ENCODE data around the gene MEOX1. TPM values are rescaled to one million over a fixed set of nuclear protein-coding genes. Genes with fewer than 3 reads are reported as not detected.

Gene MEOX1
- total RNA-seq, 1 donor, result 0.42 TPM

DNA sequence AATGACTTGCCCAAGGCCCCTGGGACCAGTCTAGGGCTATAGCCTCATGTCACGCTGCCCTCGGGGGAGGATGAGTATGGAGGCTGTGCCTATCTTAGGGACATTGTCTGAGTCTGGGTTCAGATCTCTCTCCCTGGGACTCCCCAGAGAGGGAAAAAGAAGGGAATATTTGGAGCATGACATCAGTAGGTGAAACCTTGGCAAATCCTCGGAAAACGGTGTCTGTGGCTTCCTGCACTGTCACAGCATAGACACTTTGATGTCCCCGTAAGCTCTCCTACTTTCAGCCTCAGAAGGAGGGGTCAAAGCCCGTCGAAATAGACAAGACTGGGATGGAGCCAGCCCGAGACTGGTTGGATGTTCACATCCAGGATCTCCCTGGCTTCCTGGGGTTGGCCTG, 11.3 kb downstream of the MEOX1 start:
- Histone ChIP-seq H3K4me1 (ENCODE audit: insufficient read depth, low read length) (peaks cover 29% of the 10 kb centered on the region), H3K4me3 (ENCODE audit: low read length) (no peak overlapping the region), H3K9me3 (ENCODE audit: low read depth, low read length) (no peaks in the 10 kb centered on the region)

DNA sequence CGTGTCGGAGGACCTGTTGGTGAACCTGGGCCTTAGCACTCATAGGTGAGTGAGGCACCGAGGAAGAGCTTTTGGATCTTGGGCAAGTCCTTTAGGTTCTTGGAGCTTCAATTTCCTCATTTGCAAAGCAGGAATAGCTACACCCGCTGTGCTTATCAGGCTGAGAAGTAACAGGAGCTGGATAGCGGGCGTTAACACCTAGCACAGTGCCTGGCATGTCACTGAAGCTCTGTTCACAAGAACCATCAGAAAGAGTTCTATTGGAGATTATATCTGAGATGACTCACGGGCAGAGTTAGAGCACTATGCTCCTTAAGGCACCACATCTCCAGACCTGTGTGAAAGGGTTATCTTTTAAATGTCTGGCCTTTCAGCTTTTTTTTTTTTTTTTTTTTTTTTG, 12.8 kb downstream of the MEOX1 start:
- Histone ChIP-seq H3K27me3 (ENCODE audit: insufficient read depth, low read length) (peaks cover 10% of the 10 kb centered on the region), H3K4me1 (ENCODE audit: insufficient read depth, low read length) (peaks cover 20% of the 10 kb centered on the region), H3K9me3 (ENCODE audit: low read depth, low read length) (no peaks in the 10 kb centered on the region), H3K4me3 (ENCODE audit: low read length) (no peak overlapping the region)

More for the DNA sequence above, 11.3 kb downstream of the MEOX1 start:
- H3K27me3 ChIP-seq (ENCODE audit: insufficient read depth, low read length), result peaks cover 8% of the 10 kb centered on the region

DNA sequence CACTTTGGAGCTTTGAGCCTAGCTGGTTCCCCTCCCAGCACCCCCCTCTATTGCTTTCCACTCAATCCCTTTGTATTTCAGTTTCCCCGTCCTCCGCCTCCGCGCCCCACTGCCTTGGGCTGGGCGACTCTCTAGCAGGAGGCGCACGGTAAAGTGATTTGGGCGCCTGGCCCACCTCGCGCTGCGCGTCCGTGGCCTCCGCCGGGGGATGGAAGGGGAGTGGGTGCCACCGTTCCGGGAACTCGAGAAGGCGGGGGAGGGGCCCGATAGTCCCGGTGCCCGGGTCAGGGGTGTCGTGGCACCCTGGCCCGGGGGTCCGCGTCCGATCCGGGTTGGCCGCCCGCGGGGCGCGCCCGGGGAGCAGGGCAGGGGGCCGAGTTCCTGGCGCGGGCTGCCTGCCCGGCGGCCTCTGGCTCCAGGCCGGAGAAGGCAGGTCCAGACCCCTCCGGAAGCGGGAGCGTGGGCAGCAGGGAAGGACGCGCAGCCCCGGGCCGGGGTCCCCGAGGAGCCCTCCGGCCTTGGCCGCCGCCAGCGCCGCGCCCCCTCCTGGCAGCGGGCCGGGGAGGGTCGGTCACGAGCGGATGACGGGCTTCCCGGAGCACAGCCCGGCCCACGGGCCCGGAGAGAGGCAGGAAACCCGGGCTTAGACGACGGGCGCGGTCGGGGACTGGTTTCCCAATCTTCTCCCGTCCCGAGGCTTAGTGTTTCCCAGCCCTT, 15.8 kb downstream of the MEOX1 start:
- Histone ChIP-seq H3K4me1 (ENCODE audit: insufficient read depth, low read length) (peaks cover 15% of the 10 kb centered on the region), H3K27me3 (ENCODE audit: insufficient read depth, low read length) (peaks cover 10% of the 10 kb centered on the region), H3K4me3 (ENCODE audit: low read length) (peak overlapping the region; percentile 13), H3K9me3 (ENCODE audit: low read depth, low read length) (no peaks in the 10 kb centered on the region)

DNA sequence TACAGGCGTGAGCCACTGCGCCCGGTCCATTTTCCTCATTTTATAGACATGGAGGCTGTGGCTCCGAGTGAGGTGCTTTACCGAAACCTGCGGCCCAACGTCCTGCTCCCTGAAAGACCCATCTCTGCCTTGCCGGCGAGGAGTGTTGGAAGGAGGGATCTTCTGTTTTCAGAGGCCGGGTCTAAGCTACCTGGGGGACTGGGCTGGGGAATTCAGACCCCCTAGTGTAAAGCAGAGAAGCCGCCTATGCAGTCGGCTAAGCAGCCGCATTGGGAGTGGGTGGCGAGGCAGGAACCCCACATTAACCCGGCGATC, 16.3 kb downstream of the MEOX1 start:
- peaks cover 10% of the 10 kb centered on the region for H3K27me3 ChIP-seq (ENCODE audit: insufficient read depth, low read length)
- no peaks in the 10 kb centered on the region for H3K9me3 ChIP-seq (ENCODE audit: low read depth, low read length)
- H3K4me3 ChIP-seq (ENCODE audit: low read length), result no peak overlapping the region
- peaks cover 15% of the 10 kb centered on the region for H3K4me1 ChIP-seq (ENCODE audit: insufficient read depth, low read length)

DNA sequence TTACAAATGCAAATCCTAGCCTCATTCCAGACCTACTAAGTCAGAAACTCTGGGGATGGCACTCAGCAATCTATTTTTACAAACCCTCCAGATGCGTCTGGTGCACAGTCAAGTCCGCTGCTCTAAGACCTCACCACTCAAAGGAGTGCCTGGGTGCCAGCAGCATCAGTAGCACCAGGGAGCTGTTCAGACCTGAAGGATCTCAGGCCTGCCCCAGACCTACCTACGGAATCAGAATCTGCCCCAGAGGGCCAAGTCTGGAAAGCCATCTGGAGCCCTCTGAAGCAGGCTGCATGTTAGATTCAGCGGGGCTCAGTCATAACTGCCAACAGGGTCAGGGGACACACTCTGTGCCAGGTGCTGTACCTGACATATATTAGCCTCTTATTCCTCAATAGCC, 17.6 kb downstream of the MEOX1 start:
- no peaks in the 10 kb centered on the region for H3K9me3 ChIP-seq (ENCODE audit: low read depth, low read length)
- no peak overlapping the region for H3K4me3 ChIP-seq (ENCODE audit: low read length)

DNA sequence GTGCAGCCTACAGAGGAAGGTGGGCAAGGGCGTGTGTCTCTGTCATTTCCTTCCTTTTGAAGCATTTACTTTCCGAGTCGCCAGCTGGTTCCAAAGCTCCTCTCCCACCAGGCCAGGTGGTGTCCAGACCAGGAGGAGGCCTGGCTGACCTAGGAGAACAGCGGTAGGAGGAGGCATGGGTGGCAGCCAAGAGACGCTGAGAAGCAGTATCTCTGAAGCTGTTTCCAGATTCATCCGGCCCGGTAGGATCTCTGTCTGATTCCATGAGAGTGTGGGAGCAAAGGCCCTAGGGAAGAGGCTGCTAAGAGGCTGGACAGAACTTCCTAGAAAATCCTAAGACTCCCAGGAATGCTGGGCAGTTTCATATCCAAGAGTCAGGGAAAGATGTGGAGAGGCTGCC, 20.3 kb downstream of the MEOX1 start:
- H3K27me3 ChIP-seq (ENCODE audit: insufficient read depth, low read length), result peaks cover 6% of the 10 kb centered on the region
- H3K9me3 ChIP-seq (ENCODE audit: low read depth, low read length), result no peaks in the 10 kb centered on the region
- H3K4me1 ChIP-seq (ENCODE audit: insufficient read depth, low read length), result peaks cover 10% of the 10 kb centered on the region
- H3K4me3 ChIP-seq (ENCODE audit: low read length), result no peak overlapping the region

More for the DNA sequence above, 17.6 kb downstream of the MEOX1 start:
- peaks cover 15% of the 10 kb centered on the region for H3K4me1 ChIP-seq (ENCODE audit: insufficient read depth, low read length)
- peaks cover 10% of the 10 kb centered on the region for H3K27me3 ChIP-seq (ENCODE audit: insufficient read depth, low read length)

DNA sequence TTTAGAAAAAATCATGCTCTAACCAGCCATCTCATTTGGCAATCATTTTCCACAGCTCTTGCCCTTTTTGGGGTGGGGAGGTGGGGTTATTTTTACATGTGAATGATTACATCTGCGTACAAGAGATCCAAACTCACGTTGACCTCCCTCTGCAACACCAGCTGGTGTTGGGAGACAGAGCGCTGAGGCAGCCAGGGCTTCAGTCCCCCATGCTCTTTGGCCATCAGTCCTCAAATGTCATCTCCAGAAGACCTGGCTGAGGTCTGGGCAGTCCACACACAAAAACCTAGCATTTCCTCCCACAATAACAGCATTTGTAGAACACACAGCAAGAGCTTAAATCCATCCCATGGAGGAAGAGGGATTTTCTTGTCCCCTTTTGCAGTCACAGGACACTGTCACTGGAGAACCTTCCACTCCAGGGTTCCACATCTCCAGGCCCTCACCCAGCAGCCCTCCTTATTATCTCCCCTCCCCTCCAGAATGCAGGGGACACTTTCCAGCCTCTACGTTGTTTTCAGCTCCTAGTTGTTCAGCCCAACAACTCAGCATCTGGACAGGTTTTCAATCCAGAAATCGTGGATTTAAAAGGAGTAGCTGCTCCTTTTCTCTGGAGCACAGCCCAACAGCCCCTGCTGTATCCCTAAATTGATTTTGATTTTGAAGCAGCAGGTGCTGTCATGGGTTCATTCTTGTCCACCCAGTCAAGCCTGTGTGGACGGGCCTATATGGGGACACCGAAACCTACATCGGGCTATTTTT, 21.1 kb downstream of the MEOX1 start:
- H3K27me3 ChIP-seq (ENCODE audit: insufficient read depth, low read length), result peaks cover 4% of the 10 kb centered on the region
- no peak overlapping the region for H3K4me3 ChIP-seq (ENCODE audit: low read length)
- peaks cover 3% of the 10 kb centered on the region for H3K4me1 ChIP-seq (ENCODE audit: insufficient read depth, low read length)
- H3K9me3 ChIP-seq (ENCODE audit: low read depth, low read length), result no peaks in the 10 kb centered on the region

DNA sequence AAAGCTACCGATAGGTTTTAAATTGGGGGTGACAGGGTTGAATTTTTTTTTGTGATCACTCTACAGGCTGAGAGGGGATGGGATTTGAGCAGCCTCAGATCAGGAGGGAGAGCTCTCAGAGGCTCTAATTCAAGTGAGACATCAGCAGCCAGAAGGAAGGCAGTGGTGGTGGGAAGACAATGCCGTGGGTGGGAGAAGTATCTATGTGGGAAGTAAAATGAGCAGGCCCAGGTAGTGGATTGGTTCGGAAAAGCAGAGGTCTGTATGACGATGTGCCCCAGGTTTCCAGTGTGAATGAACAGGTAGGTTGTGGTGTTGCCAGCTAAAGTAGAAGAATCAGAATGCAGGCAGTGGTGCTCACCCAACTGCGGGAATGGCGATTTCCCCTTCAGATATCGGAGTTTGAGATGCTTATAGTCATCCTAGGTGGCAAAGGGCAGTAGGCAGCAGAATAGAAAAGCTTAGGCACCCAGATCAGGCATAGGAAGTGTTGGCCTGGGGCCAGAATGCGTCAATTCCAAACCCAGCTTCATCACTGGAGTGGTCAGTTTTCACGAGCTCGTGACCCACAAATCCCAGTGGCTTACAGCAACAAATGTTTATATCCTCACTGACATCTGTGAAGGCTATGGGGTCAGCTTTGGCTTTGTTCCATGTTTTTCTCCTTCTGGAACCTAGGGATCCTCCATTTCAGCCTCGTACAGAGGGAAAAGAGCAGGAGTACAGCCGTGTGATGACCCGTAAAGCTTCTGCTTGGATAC, 24.0 kb downstream of the MEOX1 start:
- Histone ChIP-seq H3K27me3 (ENCODE audit: insufficient read depth, low read length) (no peaks in the 10 kb centered on the region), H3K4me1 (ENCODE audit: insufficient read depth, low read length) (no peaks in the 10 kb centered on the region), H3K4me3 (ENCODE audit: low read length) (no peak overlapping the region), H3K9me3 (ENCODE audit: low read depth, low read length) (no peaks in the 10 kb centered on the region)

DNA sequence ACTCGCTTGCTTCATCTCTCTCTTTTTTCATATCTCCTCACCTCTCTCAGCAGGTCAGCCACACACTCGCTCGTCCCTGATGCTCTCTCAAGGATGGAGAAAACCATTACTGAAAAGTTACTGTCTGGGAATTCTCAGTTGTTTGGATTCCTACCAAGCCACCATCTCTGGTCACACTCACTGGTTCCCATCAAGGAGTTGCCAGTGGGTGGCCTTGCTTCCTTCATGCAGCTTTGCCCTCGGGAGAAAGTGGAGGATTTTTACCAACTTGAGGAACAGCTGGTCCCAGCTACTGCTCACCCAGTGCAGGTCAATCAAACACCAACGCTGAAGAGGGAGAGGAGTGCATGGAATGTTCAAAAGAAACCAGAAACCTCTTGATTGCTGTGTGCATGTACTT, 25.3 kb downstream of the MEOX1 start:
- no peaks in the 10 kb centered on the region for H3K9me3 ChIP-seq (ENCODE audit: low read depth, low read length)
- no peaks in the 10 kb centered on the region for H3K4me1 ChIP-seq (ENCODE audit: insufficient read depth, low read length)
- H3K4me3 ChIP-seq (ENCODE audit: low read length), result no peak overlapping the region
- H3K27me3 ChIP-seq (ENCODE audit: insufficient read depth, low read length), result no peaks in the 10 kb centered on the region

DNA sequence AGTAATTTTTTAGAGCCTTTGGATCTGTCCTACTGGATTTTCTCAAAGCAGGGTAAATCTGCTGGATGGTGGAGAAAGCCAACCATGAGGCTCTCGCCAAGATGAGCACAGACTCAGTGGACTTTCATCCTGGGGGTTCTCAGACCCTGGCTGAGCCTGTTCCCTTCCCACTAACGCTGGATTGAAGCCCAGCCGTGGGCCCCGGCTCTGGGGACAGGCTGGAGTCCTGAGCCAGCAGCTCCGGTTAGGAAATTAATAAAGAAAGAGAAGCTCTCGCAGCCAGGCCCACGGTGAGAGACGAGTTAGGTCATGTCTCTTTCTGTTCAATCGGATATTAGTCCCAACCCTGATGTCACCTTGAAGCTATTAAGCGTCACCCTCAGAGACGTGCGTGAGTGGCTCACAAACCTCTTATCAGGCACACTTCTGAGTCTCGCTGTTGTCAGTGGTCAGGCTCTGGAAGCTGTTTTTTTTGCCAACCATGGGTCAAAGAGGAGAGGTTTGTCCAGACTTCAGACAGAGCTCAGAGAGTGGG, 27.1 kb downstream of the MEOX1 start:
- no peaks in the 10 kb centered on the region for H3K4me1 ChIP-seq (ENCODE audit: insufficient read depth, low read length)
- no peaks in the 10 kb centered on the region for H3K27me3 ChIP-seq (ENCODE audit: insufficient read depth, low read length)
- H3K9me3 ChIP-seq (ENCODE audit: low read depth, low read length), result no peaks in the 10 kb centered on the region
- H3K4me3 ChIP-seq (ENCODE audit: low read length), result no peak overlapping the region

DNA sequence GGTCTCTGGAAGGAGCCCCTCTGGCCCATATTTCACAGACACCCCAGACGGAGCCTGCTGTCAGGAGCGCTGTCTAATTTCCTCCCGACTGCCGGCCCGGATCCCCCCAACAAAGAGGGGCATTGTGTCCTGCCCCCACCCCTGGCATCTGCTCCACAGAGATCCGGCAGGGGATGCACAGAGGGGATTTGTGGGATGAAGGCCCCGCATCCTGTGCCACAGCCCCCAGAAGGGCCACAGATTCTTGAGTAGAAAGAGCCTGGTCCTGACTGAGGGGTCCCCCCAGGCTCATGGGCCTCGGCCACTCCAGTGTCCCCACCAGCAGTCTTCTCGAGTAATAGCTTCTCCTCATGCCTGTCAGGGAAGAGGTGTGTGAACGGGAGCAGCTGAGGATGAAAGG, 29.5 kb downstream of the MEOX1 start:
- Histone ChIP-seq H3K4me3 (ENCODE audit: low read length) (no peak overlapping the region), H3K9me3 (ENCODE audit: low read depth, low read length) (no peaks in the 10 kb centered on the region), H3K4me1 (ENCODE audit: insufficient read depth, low read length) (no peaks in the 10 kb centered on the region), H3K27me3 (ENCODE audit: insufficient read depth, low read length) (no peaks in the 10 kb centered on the region)

DNA sequence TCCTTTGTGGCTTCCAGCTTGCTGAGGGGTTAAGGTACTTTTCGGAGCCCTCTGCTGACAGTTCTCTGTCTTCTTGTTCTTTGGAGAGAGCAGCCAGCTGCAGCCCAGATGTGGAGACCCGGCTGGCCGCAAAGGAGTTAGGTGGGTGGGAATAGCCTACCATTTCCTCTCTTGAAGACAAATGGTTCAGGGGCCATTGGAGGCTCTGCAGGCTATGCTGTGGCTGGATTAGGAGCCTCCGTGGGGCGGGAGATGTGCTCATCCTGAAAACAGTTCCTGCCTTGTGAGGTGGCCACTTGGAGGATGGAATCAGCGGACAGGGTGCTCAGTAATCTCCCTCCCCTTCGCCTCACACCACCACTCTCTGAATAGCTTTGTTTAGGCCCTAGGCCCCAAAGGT, 30.3 kb downstream of the MEOX1 start:
- no peaks in the 10 kb centered on the region for H3K27me3 ChIP-seq (ENCODE audit: insufficient read depth, low read length)
- H3K9me3 ChIP-seq (ENCODE audit: low read depth, low read length), result no peaks in the 10 kb centered on the region
- H3K4me3 ChIP-seq (ENCODE audit: low read length), result no peak overlapping the region
- no peaks in the 10 kb centered on the region for H3K4me1 ChIP-seq (ENCODE audit: insufficient read depth, low read length)

DNA sequence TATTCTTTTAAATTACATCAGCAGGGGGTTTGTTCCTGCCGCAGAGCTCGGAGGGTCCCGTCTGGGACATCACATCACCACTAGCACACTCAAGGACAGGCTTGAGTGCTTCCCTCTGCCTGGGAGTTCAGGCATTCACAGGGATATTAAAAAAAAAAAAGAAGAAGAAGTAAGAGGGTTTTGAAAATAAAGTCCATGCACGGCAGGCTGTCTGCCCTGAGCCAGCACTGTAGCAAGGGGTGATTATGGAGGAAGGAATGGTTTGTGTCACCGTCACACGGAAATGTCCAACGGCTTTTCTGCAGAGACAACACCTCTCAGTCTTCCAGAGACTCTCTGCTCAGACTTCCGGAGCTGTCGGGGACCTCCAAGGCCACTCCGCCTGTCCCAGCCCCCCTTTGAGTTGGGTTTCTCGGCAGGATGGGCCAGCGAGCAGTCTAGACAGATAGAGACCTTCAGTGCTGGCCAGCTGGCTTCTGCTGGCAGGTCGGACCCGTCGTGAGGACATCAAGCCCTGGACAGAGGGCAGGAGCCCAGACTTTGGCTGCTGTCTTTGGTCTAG, 33.6 kb downstream of the MEOX1 start:
- H3K27me3 ChIP-seq (ENCODE audit: insufficient read depth, low read length), result no peaks in the 10 kb centered on the region
- no peak overlapping the region for H3K4me3 ChIP-seq (ENCODE audit: low read length)
- H3K9me3 ChIP-seq (ENCODE audit: low read depth, low read length), result no peaks in the 10 kb centered on the region
- H3K4me1 ChIP-seq (ENCODE audit: insufficient read depth, low read length), result no peaks in the 10 kb centered on the region

DNA sequence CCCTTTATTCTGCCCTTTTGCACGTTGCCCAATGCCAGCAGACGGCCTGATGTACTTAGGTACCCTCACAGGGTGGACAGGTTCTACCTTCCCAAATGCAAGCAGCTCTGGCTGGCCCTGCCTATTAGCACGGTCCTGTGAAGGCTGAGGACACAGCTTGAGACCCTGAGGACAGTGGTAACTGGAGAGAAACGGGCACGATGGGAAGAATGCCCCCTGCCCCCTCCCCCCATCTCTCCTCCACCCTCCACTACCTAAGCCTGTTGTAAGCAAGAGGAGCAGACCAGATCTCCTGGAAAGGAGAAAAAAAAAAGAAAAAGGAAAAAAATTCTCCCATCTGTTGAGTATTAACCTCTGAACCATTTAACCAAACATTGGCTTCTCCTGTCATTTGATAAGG, 34.1 kb downstream of the MEOX1 start:
- Histone ChIP-seq H3K27me3 (ENCODE audit: insufficient read depth, low read length) (no peaks in the 10 kb centered on the region), H3K9me3 (ENCODE audit: low read depth, low read length) (no peaks in the 10 kb centered on the region), H3K4me1 (ENCODE audit: insufficient read depth, low read length) (no peaks in the 10 kb centered on the region), H3K4me3 (ENCODE audit: low read length) (no peak overlapping the region)

DNA sequence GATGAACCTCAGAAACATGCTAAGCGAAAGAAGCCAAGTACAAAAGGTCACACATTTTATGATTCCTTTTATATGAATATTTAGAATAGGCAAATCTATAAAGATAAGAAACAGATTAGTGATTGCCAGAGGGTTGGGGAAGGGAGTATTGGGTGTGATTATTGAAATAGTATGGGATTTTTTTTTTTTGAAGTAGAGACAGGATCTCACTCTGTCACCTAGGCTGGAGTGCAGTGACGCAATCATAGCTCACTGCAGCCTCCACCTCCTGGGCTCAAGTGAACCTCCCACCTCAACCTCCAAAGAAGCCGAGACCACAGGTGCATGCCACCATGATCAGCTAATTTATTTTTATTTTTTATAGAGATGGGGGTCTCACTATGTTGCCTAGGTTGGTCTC, 35.7 kb downstream of the MEOX1 start:
- Histone ChIP-seq H3K4me1 (ENCODE audit: insufficient read depth, low read length) (no peaks in the 10 kb centered on the region), H3K9me3 (ENCODE audit: low read depth, low read length) (no peaks in the 10 kb centered on the region), H3K27me3 (ENCODE audit: insufficient read depth, low read length) (no peaks in the 10 kb centered on the region), H3K4me3 (ENCODE audit: low read length) (no peak overlapping the region)
